NB4 (cell line): ENCODE results near the gene BDKRB1.

Experiments
- MYC ChIP-seq: IDR thresholded peaks from 2 replicates; pipeline ENCODE4 v1.6.1; 2011; ENCODE audit warnings: low read depth, low read length
- POLR2A ChIP-seq: IDR thresholded peaks from 2 replicates; pipeline ENCODE4 v1.6.1; 2011; ENCODE audit warnings: mild to moderate bottlenecking; ENCODE audit not compliant: insufficient read length; ENCODE audit errors: extremely low read depth
- TF ChIP-seq, protein P1 (sequence below): IDR thresholded peaks from one replicate; pipeline ENCODE4 v1.5.1; 2012; ENCODE audit warnings: low read depth, low read length
- TF ChIP-seq, protein P2 (sequence below): IDR thresholded peaks from 2 replicates; pipeline ENCODE4 v1.6.1; 2011; ENCODE audit warnings: low read depth, low read length

DNA sequence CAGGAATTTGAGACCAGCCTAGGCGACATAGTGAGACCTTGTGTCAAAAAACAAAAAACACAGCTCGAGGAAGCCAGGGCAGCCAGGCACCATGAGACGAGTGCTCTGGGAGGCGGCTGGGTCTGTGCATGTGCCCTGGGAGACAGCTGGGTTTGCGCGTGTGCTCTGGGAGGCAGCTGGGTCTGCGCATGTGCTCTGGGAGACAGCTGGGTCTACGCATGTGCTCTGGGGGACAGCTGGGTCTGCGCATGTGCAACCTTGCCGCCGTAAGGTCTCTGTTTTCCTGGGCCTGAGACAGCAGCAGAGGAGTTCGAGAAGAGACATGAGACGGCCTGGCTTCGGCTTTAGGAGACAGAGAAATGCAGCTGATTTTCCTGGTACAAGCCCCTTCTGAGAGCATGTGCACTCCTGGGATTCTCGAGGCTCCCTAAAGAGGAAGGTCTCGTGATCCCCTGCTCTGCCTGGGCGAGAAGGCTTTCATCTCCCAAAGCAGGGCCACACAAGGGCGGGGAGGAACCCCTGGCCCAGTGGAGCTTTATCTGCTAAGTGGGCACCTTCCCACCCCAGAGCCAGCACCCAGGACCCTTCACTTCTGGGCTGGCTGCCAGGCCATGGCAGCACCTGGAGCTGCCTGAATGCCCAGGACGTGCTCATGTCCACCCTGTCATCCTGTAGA is 3.5 kb upstream of the BDKRB1 start:
- TF ChIP-seq, protein P1, sequence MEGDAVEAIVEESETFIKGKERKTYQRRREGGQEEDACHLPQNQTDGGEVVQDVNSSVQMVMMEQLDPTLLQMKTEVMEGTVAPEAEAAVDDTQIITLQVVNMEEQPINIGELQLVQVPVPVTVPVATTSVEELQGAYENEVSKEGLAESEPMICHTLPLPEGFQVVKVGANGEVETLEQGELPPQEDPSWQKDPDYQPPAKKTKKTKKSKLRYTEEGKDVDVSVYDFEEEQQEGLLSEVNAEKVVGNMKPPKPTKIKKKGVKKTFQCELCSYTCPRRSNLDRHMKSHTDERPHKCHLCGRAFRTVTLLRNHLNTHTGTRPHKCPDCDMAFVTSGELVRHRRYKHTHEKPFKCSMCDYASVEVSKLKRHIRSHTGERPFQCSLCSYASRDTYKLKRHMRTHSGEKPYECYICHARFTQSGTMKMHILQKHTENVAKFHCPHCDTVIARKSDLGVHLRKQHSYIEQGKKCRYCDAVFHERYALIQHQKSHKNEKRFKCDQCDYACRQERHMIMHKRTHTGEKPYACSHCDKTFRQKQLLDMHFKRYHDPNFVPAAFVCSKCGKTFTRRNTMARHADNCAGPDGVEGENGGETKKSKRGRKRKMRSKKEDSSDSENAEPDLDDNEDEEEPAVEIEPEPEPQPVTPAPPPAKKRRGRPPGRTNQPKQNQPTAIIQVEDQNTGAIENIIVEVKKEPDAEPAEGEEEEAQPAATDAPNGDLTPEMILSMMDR = no peak
- TF ChIP-seq POLR2A (no peak), MYC (no peak)
- TF ChIP-seq, protein P2, sequence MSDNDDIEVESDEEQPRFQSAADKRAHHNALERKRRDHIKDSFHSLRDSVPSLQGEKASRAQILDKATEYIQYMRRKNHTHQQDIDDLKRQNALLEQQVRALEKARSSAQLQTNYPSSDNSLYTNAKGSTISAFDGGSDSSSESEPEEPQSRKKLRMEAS = no peak
